ENCODE measurements around the gene RETN.

DNA sequence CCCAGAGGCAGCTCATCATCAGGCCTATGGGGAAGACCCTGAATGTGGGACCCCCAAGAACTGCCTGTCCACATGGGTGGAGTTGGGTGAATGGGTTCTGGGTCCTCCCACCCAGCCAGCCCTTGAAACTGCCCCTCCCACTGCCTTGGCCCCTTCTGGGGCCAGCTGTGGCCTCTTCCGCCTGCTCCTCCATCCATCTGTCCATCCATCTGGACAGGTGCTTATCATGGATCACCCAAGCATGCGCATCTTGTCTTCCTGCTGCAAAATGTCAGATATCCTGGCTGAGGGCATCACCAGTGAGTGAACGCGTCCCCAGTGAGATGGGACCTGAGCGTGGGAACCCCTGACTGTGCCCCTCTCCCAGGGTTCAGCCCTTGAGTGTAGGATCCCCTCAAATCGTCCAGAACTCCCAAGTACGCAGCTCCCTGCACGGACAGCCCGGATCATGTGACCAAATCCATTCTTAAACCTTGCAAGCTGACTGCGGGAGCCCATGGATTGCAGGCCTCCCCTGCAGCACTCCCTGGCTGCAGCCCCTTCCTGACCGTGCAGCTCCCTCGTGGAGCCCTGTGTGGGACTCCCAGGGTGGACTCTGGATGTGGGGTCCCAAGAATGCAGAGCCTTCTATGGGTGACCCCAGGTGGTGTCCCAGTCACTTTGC lies 29.9 kb upstream of the RETN start:
- no peak for TF ChIP-seq CTCF (IDR thresholded peaks at IDR 0.05)
- no peak for TF ChIP-seq POLR2A (IDR thresholded peaks at IDR 0.05)
